Measurements from ENCODE around the gene SH2D5. TPM values are rescaled to one million over a fixed set of nuclear protein-coding genes. Genes with fewer than 3 reads are reported as not detected.

SH2D5 gene
- total RNA-seq, 3 donors from 2014 or later = under 0.01 to 0.29 TPM; not detected in 1

GRCh38 chr1:20684050-20684620, 48.4 kb downstream of the SH2D5 start:
- Histone ChIP-seq H3K27me3 (no peaks in the 10 kb centered on the region), H3K4me1 (no peaks in the 10 kb centered on the region), H3K4me3 (peak overlapping the region; percentile 20 to 56 (median 31)), H3K27ac (peak overlapping the region; percentile 25 to 89), H3K9me3 (no peaks in the 10 kb centered on the region), H3K36me3 (no peaks in the 10 kb centered on the region)
- TF ChIP-seq POLR2AphosphoS5 (IDR thresholded peaks at IDR 0.05) (no peak), POLR2A (IDR thresholded peaks at IDR 0.05) (no peak), CTCF (IDR thresholded peaks at IDR 0.05) (no peak)
- no peak for DNase-seq (ENCODE audit: low spot score in 2 of 2)
- intact Hi-C loops (cut with DNase I; ENCODE audit: low total_unique reads) = loop anchor here (5.0 kb wide), 1 partner anchor 968 kb away; no protein-coding TSS in a partner anchor

GRCh38 chr1:20683614-20684013, 48.9 kb downstream of the SH2D5 start:
- Histone ChIP-seq H3K27me3 (no peaks in the 10 kb centered on the region), H3K27ac (no peak overlapping the region), H3K36me3 (no peaks in the 10 kb centered on the region), H3K4me3 (no peak overlapping the region), H3K9me3 (no peaks in the 10 kb centered on the region), H3K4me1 (no peaks in the 10 kb centered on the region)
- DNase-seq (ENCODE audit: low spot score in 2 of 2) = no peak
- intact Hi-C loops (cut with DNase I; ENCODE audit: low total_unique reads) = loop anchor here (5.0 kb wide), 1 partner anchor 969 kb away; no protein-coding TSS in a partner anchor
- TF ChIP-seq POLR2A (IDR thresholded peaks at IDR 0.05) (no peak), CTCF (IDR thresholded peaks at IDR 0.05) (no peak), POLR2AphosphoS5 (IDR thresholded peaks at IDR 0.05) (no peak)

- Histone ChIP-seq H3K36me3 (no peaks in the 10 kb centered on the region), H3K9me3 (no peaks in the 10 kb centered on the region), H3K4me1 (no peaks in the 10 kb centered on the region), H3K27me3 (no peaks in the 10 kb centered on the region), H3K27ac (no peak overlapping the region), H3K4me3 (no peak overlapping the region)
- no peak for DNase-seq (ENCODE audit: low spot score in 2 of 2)
- TF ChIP-seq POLR2AphosphoS5 (IDR thresholded peaks at IDR 0.05) (no peak), CTCF (IDR thresholded peaks at IDR 0.05) (no peak), POLR2A (IDR thresholded peaks at IDR 0.05) (no peak)
- intact Hi-C loops (cut with DNase I; ENCODE audit: low total_unique reads) = loop anchor here (5.0 kb wide), 1 partner anchor 970 kb away; no protein-coding TSS in a partner anchor
Observed at GRCh38 chr1:20682571-20683236, 49.8 kb downstream of the SH2D5 start.

- TF ChIP-seq POLR2AphosphoS5 (IDR thresholded peaks at IDR 0.05) = no peak
- no peak for TF ChIP-seq CTCF (IDR thresholded peaks at IDR 0.05)
- Histone ChIP-seq H3K27me3 (no peaks in the 10 kb centered on the region), H3K9me3 (no peaks in the 10 kb centered on the region), H3K4me3 (no peak overlapping the region), H3K36me3 (no peaks in the 10 kb centered on the region), H3K27ac (no peak overlapping the region), H3K4me1 (no peaks in the 10 kb centered on the region)
- intact Hi-C loops (cut with DNase I; ENCODE audit: low total_unique reads) = loop anchor here (5.0 kb wide), 1 partner anchor 970 kb away; no protein-coding TSS in a partner anchor
- no peak for DNase-seq (ENCODE audit: low spot score in 2 of 2)
Observed at GRCh38 chr1:20681999-20682398, 50.5 kb downstream of the SH2D5 start.

GRCh38 chr1:20680269-20680668, 52.2 kb downstream of the SH2D5 start:
- H3K4me1 ChIP-seq = no peaks in the 10 kb centered on the region
- H3K27ac ChIP-seq = no peak overlapping the region
- H3K27me3 ChIP-seq = no peaks in the 10 kb centered on the region
- no peaks in the 10 kb centered on the region for H3K9me3 ChIP-seq
- H3K4me3 ChIP-seq = no peak overlapping the region
- TF ChIP-seq POLR2AphosphoS5 (IDR thresholded peaks at IDR 0.05) = no peak
- TF ChIP-seq POLR2A (IDR thresholded peaks at IDR 0.05) = no peak
- TF ChIP-seq CTCF (IDR thresholded peaks at IDR 0.05) = no peak
- no peaks in the 10 kb centered on the region for H3K36me3 ChIP-seq
- intact Hi-C loops (cut with DNase I; ENCODE audit: low total_unique reads) = loop anchor here (5.0 kb wide), 1 partner anchor 972 kb away; no protein-coding TSS in a partner anchor
- no peak for DNase-seq (ENCODE audit: low spot score in 2 of 2)
